ENCODE measurements around the gene CRHR1.
"Not testable (repeated sequence)": the region's sequence is repeated elsewhere in the genome, so short reads cannot be mapped to it uniquely, and the experiment has no call there.

Gene CRHR1

GRCh38 chr17:45847101-45847500 is 63.0 kb downstream of the CRHR1 start:
- DNase-seq, result no peak

GRCh38 chr17:45847747-45848146 is 63.6 kb downstream of the CRHR1 start:
- DNase-seq, result no peak

- DNase-seq, result no peak
Measured at GRCh38 chr17:45848405-45848804, 64.3 kb downstream of the CRHR1 start.

- no peak for DNase-seq
Measured at GRCh38 chr17:45848868-45849535, 64.9 kb downstream of the CRHR1 start.

- DNase-seq, result no peak
Measured at GRCh38 chr17:45849536-45849990, 65.4 kb downstream of the CRHR1 start.

GRCh38 chr17:45850011-45850410 is 65.9 kb downstream of the CRHR1 start:
- DNase-seq, result no peak

- no peak for DNase-seq
Measured at GRCh38 chr17:45850468-45850867, 66.3 kb downstream of the CRHR1 start.

GRCh38 chr17:45851022-45851421 is 66.9 kb downstream of the CRHR1 start:
- no peak for DNase-seq

GRCh38 chr17:45851464-45851863 is 67.3 kb downstream of the CRHR1 start:
- peak; percentile 30 for DNase-seq

GRCh38 chr17:45851873-45852272 is 67.8 kb downstream of the CRHR1 start:
- DNase-seq, result no peak

GRCh38 chr17:45852535-45853297 is 68.6 kb downstream of the CRHR1 start:
- DNase-seq, result peak; percentile 64

GRCh38 chr17:45854209-45854608 is 70.1 kb downstream of the CRHR1 start:
- no peak for DNase-seq

GRCh38 chr17:45855691-45856336 is 71.7 kb downstream of the CRHR1 start:
- no peak for DNase-seq

- no peak for DNase-seq
Measured at GRCh38 chr17:45857977-45858708, 74.0 kb downstream of the CRHR1 start.

- DNase-seq, result no peak
Measured at GRCh38 chr17:45861165-45861564, 77.0 kb downstream of the CRHR1 start.

GRCh38 chr17:45862127-45862526 is 78.0 kb downstream of the CRHR1 start:
- DNase-seq, result not testable (repeated sequence)

GRCh38 chr17:45863857-45864654 is 79.9 kb downstream of the CRHR1 start:
- DNase-seq, result no peak

GRCh38 chr17:45867171-45867570 is 83.1 kb downstream of the CRHR1 start:
- DNase-seq, result no peak

GRCh38 chr17:45867702-45868101 is 83.6 kb downstream of the CRHR1 start:
- no peak for DNase-seq

- DNase-seq, result no peak
Measured at GRCh38 chr17:45868276-45868675, 84.2 kb downstream of the CRHR1 start.

GRCh38 chr17:45869676-45870341 is 85.7 kb downstream of the CRHR1 start:
- no peak for DNase-seq
